HEK293 (cell line): ENCODE data around the gene FXYD1.

Experiments
- YY1 ChIP-seq: fragments of 450-650 bp; formaldehyde crosslinking; IDR thresholded peaks from 2 replicates; pipeline ENCODE4 v1.5.1; 2018; ENCODE audit warnings: missing biosample characterization, missing genetic modification characterization
- ZNF10 ChIP-seq: fragments of 450-650 bp; formaldehyde crosslinking; IDR thresholded peaks from 2 replicates; pipeline ENCODE4 v1.5.1; 2017; ENCODE audit warnings: missing biosample characterization, missing genetic modification characterization
- TF ChIP-seq, protein P1 (sequence below): fragments of 450-650 bp; formaldehyde crosslinking; IDR thresholded peaks from 2 replicates; pipeline ENCODE4 v1.5.1; 2016; ENCODE audit warnings: missing biosample characterization, missing genetic modification characterization

DNA sequence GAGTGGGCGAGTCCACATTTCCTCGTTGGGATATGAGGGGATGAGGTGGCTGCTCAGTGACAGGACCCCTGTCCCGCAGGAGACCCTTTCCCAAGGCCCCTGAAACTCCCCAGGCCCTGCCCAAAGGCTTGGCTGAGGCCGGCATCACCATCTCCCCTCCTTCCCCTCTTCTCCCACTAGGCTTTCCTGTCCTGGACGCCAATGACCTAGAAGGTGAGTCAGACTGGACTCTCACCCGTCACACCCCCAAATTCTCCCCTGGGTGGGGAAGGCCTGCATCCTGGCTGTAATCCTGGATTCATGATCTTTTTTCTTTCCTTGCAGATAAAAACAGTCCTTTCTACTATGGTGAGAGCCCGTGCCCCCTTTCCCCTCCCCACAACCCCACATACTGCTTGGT is 17.7 kb upstream of the FXYD1 start:
- TF ChIP-seq ZNF10 (tag by site-specific recombination), result no peak
- TF ChIP-seq YY1, result no peak
- TF ChIP-seq, protein P1, sequence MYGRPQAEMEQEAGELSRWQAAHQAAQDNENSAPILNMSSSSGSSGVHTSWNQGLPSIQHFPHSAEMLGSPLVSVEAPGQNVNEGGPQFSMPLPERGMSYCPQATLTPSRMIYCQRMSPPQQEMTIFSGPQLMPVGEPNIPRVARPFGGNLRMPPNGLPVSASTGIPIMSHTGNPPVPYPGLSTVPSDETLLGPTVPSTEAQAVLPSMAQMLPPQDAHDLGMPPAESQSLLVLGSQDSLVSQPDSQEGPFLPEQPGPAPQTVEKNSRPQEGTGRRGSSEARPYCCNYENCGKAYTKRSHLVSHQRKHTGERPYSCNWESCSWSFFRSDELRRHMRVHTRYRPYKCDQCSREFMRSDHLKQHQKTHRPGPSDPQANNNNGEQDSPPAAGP, result no peak
